HEK293T (cell line): Measurements from ENCODE around the gene SLC25A34.

Source experiments
- CTCF ChIA-PET: fragments of 350-600 bp; formaldehyde crosslinking; extraction: SDS; loops from one replicate; lab custom pipeline; 2021; ENCODE audit warnings: antibody characterized with exemption, inconsistent platforms; lab: Yijun Ruan, JAX
- POLR2A ChIA-PET: fragments of 350-600 bp; formaldehyde crosslinking; extraction: SDS; loops from one replicate; lab custom pipeline; 2020; ENCODE audit warnings: antibody characterized with exemption, inconsistent platforms; lab: Yijun Ruan, JAX
- DNase-seq: peaks from one replicate; pipeline ENCODE4 v3.0.0; 2012; ENCODE audit warnings: mixed read lengths; ENCODE audit errors: extremely low spot score
- BHLHE40 ChIP-seq: fragments of 450-650 bp; IDR thresholded peaks from 2 replicates; pipeline ENCODE4 v1.6.1; 2016; ENCODE audit warnings: mild to moderate bottlenecking, moderate library complexity, borderline replicate concordance
- CTBP1 ChIP-seq: fragments of 450-650 bp; IDR thresholded peaks from 2 replicates; pipeline ENCODE4 v1.6.1; 2016; ENCODE audit warnings: borderline replicate concordance
- FOXA1 ChIP-seq: fragments of 450-650 bp; IDR thresholded peaks from 2 replicates; pipeline ENCODE4 v1.6.1; 2016; ENCODE audit warnings: mild to moderate bottlenecking
- FOXK2 ChIP-seq: fragments of 450-650 bp; IDR thresholded peaks from 2 replicates; pipeline ENCODE4 v1.6.1; 2016; ENCODE audit warnings: mild to moderate bottlenecking
- FOXM1 ChIP-seq: fragments of 450-650 bp; IDR thresholded peaks from 2 replicates; pipeline ENCODE4 v1.6.1; 2017; ENCODE audit warnings: mild to moderate bottlenecking, borderline replicate concordance
- HDGF ChIP-seq: fragments of 450-650 bp; IDR thresholded peaks from 2 replicates; pipeline ENCODE4 v1.6.1; 2017; ENCODE audit warnings: antibody characterized with exemption, borderline replicate concordance
- L3MBTL2 ChIP-seq: fragments of 450-650 bp; conservative IDR thresholded peaks from 2 replicates; pipeline ENCODE4 v1.6.1; 2016; ENCODE audit warnings: mild to moderate bottlenecking
- LEF1 ChIP-seq: fragments of 450-650 bp; IDR thresholded peaks from 2 replicates; pipeline ENCODE4 v1.6.1; 2017; ENCODE audit warnings: mild to moderate bottlenecking, borderline replicate concordance
- SUZ12 ChIP-seq: fragments of 450-650 bp; IDR thresholded peaks from 2 replicates; pipeline ENCODE4 v1.6.1; 2016; ENCODE audit warnings: mild to moderate bottlenecking
- TARDBP ChIP-seq: fragments of 450-650 bp; IDR thresholded peaks from 2 replicates; pipeline ENCODE4 v1.6.1; 2016
- ZNF384 ChIP-seq: fragments of 450-650 bp; IDR thresholded peaks from 2 replicates; pipeline ENCODE4 v1.6.1; 2016
- TF ChIP-seq, protein P1 (sequence below): fragments of 450-650 bp; IDR thresholded peaks from 2 replicates; pipeline ENCODE4 v1.6.1; 2016

SLC25A34 gene

GRCh38 chr1:15786581-15786980, 50.5 kb downstream of the SLC25A34 start:
- ChIA-PET CTCF (no interaction called here), POLR2A (no interaction called here)
- no peak for TF ChIP-seq SUZ12
- no peak for TF ChIP-seq FOXA1
- TF ChIP-seq LEF1, result no peak
- TF ChIP-seq, protein P1, sequence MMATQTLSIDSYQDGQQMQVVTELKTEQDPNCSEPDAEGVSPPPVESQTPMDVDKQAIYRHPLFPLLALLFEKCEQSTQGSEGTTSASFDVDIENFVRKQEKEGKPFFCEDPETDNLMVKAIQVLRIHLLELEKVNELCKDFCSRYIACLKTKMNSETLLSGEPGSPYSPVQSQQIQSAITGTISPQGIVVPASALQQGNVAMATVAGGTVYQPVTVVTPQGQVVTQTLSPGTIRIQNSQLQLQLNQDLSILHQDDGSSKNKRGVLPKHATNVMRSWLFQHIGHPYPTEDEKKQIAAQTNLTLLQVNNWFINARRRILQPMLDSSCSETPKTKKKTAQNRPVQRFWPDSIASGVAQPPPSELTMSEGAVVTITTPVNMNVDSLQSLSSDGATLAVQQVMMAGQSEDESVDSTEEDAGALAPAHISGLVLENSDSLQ, result no peak
- TF ChIP-seq CTBP1, result no peak
- TF ChIP-seq L3MBTL2, result no peak
- TF ChIP-seq FOXK2, result no peak
- no peak for TF ChIP-seq ZNF384
- TF ChIP-seq FOXM1, result no peak
- TF ChIP-seq BHLHE40, result no peak
- TF ChIP-seq TARDBP, result no peak
- TF ChIP-seq HDGF, result no peak
- no peak for DNase-seq

- POLR2A ChIA-PET, result no interaction called here
- no peak for DNase-seq
- TF ChIP-seq FOXM1, result no peak
- TF ChIP-seq, protein P1, result peak; percentile 84
- CTCF ChIA-PET, result interaction anchor here (0.6 kb wide), 1 partner anchor 26 kb away, joined by 7 read pairs; no protein-coding TSS in a partner anchor
These were observed 52.7 kb downstream of the SLC25A34 start for GRCh38 chr1:15788624-15789301.
